Activated T-cell treated with anti-CD3 and anti-CD28 coated beads for 1 hour (primary cell): ENCODE results near the gene PTPN2.
"Not testable (repeated sequence)": the region's sequence is repeated elsewhere in the genome, so short reads cannot be mapped to it uniquely, and the experiment has no call there.

Experiments used
- DNase-seq: peaks from one replicate; pipeline ENCODE4 v3.0.0-alpha.2; 2020; ENCODE audit warnings: low read depth

The PTPN2 gene

DNA sequence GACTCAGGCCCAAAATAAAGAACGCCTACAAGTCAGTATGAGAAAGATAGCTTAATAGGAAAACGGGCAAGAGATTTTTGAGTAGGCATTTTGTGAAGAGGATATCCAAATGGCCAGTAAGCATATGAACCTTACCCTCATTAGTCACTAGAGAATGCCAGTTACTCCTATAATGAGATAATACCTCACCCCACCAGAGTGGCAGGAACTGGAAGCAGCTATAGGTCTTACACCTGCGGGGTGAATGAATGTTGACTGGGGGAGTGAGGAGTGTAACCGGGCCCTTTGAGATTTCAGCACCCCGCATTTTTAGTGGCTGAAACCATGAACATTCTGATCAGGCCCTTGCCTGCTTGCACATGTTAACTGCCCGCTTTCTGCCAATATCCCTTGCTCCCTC lies 7.5 kb upstream of the PTPN2 start:
- DNase-seq, result no peak

DNA sequence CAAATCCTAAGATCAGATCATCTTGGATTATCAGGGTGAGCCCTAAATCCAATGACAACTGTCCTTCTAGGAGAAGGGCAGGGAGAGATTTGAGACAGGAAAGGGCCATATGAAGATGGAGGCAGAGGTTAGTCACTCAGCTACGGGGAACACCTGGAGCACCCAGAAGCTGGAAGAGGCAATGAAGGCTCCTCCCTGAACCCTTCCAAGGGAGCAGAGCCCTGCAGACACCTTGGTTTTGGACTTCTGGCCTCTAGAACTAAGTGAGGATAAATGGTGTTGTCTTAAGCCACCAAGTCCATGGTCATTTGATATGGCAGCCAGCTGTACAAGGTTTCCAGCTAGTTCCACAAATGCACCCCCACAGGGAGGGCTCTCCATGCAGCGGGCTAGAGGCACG lies 6.9 kb upstream of the PTPN2 start:
- no peak for DNase-seq

DNA sequence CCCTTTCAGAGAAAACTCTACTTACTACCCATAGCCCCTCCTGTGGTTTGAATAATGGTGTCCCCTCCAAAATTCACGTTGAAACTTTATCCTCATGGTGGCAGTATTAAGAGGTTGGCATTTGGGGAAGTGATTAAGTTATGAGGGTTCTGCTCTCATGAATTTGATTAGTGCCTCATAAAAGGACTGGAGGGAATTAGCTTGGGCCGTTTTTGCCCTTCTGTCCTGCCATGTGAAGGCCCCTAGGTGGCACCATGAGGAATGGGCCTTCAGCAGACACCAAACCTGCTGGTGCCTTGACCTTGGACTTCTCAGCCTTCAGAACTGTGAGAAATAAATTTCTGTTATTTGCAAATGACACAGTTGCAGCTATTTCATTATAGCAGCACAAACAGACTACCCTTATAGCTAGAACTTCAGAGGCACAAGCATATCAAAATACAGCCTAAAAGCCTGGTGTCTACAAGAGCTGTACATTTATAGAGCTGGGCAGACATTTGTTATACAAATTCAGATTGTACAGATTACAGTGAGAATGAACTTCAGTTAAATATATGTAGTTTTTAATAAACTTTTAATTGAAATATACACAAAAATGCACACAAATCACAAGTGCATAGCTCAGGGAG lies 2.6 kb upstream of the PTPN2 start:
- DNase-seq, result no peak

DNA sequence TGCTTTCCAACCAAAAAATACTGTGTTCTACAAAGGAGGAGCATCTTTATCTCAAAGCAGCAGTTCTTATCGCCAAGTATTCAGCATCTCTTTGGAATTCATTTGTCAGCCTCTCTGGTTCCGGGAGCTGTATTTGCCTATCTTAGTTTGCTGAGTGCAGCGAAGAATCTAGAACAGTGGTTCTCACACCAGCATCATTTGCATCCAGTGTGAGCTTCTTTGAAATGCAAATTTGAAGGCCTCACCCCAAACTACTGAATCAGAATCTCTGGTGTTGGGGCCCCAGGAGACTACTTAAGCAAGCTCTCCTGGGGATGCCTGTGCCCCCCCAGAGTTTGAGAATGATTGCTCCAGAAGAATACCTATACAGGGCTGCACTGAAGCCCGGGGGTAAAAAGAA lies 1.5 kb upstream of the PTPN2 start:
- DNase-seq, result no peak

DNA sequence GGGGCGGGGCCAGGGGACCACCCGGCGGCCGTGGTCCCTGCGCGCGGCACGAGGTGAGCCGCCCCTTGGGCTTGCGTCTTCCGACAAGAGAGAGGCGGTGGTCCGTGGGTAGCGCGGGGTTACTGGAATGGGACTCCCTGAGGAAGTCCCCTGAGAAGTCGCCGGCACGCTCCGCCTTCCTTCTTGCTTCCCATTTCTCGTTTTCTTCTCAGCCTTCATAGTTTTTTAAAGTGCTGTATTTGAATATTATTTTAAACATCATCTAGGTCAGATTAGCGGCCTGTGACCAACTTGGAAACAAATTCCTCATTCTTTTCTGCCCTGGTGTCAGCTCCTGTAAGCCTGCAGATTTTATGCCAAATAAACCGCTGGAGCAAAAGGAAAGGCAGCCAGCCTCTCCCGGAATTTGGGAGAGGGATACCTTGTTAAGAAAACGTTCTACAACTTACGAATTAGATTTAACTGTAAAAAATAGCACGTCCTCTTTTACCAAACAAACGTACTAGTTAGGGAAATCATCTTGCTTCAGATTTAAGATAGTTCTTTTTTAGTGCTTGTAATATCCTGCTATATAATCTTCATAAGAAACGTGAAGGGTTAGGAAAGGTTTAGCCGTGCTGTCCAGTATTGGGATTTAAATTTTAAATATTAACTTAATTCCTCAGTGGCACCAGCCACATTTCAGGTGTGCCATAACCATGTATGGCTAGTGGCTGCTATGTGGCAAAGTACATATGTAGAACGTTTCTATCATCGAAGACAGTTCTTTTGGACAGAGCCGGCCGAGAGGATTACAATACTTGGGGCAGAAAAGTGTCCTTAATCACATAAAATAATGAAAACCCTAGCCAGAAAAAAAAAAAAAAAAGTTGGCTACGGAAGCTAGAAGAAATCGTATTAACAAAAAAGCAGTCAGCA lies 628 bp upstream of the PTPN2 start:
- DNase-seq, result no peak

DNA sequence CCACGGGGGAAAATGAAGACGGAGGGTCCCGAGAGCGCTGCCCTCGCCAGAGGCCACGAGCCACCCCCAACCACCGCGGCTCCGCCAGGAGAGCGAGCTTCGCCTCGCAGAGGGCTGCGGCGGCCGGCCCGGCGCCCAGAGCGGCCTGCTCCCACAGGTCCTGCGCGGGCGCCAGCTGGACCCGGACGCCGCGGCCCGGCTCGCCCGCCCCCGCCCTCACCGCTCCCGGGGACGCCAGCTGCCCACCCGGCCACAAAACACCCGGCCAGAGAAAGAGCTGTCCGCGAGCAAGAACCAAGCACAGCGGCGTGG lies 709 bp downstream of the PTPN2 start:
- DNase-seq, result peak; percentile 6

DNA sequence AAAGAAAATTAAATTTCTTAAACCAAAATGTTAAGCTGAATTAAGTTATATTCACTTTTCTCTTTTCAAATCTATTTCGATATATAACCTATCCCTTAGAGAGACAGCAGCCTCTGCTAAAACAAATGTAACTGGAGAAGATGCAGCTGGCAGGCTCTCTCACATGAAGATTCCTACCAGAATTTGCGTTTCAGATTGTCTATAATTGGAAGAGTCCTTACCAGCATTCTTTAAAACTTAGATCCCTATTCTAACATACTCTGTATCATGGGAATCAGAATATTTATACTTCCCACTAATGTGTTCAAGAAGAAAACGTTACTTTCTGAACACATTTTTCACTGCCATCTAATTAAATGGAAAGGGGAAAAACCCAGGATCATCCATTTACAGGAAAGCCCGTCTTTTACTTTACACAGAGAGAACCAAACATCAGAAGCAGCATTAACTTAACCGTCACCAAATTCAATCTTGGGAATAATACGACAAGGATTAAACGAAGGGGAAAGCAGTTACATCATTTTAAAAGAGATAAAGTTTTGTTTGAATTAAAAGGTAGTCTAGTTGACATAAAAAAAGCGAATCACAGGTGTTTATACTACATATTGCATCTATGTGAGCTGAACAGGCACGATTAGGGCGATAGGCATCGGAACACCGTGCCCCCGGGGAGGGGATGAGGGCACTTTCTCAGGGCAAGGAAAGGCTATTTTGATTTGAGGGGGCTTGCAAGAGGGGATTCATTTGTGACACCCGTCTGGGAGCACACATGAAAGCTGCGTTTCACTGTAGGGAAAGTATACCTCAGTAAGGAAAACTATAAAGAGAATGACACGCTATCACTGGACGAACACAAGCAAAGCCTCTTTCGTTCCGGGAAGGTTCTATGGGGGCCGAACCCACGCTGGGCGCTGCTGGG lies 1.3 kb downstream of the PTPN2 start:
- no peak for DNase-seq

DNA sequence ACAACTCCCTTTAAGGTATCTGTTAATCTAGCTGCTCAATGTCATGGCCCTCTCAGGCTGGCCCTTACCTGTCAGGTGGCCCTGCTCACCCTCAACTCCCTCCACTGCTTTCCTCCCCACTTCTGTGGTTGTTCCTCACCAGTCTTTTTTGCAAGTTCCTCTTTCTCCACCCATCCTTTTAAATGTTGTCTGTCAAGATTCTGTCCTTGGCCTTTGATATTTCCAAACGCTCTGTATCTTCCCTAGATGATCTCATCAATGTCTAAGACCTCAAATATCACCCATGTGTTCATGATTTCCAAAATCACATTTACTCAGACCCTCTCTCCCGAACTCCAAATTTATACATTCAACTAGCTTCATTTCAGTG lies 3.5 kb downstream of the PTPN2 start:
- no peak for DNase-seq

DNA sequence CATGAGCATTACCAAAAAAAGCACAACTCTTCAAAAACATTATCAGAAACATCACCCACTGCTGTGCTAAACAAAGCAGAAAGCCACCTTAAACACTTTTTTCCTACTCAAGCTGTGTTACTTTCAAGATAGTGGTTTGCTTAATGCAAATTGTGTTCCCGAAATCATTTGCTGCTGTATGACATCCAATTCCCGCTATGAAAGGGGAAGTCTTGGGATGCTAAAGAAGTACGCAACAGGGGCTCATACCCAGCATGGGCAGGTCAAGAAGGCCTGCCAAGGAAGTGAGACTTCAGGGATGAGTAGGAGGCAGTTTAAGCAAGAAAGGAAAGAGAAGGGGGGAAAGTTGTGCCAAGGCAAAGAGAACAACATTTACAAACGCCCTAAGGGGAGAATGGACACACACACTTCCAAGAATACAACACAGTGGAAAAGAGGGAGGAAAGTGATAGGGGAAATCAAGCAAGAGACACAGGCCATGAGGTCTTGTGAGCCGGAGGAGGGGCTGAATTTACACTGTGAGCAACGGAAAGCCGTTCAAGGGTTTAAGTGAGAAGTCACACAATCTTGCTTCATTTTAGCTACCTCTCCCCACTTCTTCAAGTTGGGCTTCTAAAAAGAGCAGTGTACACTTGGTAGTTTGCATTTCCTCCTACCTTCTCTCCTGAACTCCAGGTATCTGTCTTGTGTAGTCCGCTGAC lies 4.0 kb downstream of the PTPN2 start:
- DNase-seq, result no peak

DNA sequence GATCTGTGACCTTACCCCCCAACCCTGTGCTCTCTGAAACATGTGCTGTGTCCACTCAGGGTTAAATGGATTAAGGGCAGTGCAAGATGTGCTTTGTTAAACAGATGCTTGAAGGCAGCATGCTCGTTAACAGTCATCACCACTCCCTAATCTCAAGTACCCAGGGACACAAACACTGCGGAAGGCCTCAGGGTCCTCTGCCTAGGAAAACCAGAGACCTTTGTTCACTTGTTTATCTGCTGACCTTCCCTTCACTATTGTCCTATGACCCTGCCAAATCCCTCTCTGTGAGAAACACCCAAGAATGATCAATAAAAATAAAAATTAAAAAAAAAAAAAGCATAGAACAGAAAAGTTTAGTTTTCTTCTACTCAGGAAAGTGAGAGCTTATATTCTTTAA lies 9.0 kb downstream of the PTPN2 start:
- DNase-seq, result not testable (repeated sequence)

DNA sequence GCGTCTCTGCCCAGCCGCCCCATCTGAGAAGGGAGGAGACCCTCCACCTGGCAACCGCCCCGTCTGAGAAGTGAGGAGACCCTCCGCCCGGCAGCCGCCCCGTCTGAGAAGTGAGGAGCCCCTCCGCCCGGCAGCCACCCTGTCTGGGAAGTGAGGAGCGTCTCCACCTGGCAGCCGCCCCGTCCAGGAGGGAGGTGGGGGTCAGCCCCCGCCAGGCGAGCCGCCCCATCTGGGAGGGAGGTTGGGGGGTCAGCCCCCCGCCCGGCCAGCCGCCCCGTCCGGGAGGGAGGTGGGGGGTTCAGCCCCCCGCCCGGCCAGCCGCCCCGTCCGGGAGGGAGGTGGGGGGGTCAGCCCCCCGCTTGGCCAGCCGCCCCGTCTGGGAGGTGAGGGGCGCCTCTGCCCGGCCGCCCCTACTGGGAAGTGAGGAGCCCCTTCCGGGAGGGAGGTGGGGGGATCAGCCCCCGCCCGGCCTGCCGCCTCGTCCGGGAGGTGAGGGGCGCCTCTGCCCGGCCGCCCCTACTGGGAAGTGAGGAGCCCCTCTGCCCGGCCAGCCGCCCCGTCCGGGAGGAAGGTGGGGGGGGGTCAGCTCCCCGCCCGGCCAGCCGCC lies 10.0 kb downstream of the PTPN2 start:
- not testable (repeated sequence) for DNase-seq

DNA sequence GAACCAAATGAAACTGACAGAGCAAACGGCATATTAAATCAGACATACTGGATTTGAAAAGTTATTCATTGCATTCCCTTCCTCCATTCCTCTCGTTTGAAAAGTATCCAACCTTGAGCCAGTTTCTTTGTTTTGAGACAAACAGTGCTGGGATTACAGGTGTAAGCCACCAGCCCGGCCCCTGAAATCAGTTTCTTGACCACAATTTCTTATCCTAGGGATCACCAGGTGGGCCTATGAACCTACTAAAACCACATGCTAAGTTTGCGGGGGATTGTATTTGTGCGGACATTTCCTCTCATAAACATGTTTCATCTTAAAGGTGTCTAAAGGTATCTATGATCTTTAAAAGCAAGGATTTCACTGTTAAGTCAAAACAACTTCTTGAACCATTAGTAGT lies 11.6 kb downstream of the PTPN2 start:
- DNase-seq, result no peak

DNA sequence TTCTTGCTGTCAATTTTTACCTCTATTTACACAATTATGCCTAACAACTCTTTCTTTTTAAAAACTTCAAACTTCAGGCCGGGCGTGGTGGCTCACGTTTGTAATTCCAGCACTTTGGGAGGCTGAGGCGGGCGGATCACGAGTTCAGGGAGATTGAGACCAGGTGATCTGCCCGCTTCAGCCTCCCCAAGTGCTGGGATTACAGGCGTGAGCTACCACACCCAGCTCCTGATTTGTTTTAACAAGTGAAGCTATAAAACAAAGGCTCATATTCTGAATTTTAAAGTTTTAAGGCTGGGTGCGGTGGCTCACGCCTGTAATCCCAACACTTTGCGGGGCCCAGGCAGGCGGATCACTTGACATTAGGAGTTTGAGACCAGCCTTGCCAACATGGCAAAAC lies 15.5 kb downstream of the PTPN2 start:
- no peak for DNase-seq

DNA sequence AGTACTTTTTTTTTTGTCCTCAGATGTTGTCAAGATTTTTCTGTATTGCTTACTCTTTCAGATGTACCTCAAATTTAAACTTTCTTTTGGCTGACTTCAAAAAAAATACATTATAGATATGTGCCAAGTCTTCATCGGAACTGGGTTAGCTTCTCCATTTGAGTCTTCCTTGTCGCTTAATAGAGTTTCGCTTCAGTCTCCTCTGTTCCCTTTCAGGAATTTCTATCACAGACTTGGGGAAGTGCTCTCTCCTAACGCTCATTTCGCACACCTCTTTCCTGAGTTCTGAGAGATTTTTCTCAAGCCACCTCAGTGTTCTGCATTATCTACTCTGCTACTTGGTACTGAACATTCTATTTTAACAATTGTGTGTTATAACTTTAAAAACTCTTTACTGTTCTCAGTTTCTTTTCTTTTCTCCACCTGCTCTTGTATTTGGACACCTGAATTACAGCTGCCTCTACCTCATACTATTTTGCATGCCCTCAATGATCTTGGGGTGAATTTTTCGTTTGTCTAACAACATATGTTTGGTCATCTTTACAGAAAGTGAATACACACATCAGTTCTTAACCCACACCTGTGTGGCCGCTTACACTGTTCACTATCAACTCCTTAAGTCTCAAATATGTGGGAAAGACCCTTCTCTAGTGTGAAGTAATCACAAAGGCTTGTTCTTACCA lies 16.5 kb downstream of the PTPN2 start:
- DNase-seq, result no peak

DNA sequence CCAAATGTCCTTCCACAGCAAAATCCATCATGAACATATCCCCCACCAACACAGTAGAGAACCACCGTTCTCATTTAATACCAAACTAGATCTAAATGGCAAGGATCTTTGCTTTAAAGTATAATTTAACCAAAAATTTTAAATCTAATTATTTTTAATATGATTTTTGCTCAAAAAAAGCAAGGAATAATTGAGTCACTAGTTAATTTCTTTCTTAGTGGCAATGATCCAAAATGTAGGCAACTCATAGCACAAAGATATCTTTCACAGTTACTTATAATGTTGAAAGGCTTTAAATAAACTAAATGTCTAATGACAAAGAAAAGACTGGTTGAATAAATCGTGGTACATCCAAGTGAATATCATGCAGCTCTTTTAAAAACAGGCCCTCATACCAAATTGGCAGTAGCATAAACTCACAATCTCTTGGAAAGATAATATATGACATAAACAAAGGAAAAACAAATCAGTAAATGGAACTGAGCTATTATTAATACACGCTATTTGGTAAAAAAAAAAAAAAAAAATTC lies 20.3 kb downstream of the PTPN2 start:
- DNase-seq, result no peak

DNA sequence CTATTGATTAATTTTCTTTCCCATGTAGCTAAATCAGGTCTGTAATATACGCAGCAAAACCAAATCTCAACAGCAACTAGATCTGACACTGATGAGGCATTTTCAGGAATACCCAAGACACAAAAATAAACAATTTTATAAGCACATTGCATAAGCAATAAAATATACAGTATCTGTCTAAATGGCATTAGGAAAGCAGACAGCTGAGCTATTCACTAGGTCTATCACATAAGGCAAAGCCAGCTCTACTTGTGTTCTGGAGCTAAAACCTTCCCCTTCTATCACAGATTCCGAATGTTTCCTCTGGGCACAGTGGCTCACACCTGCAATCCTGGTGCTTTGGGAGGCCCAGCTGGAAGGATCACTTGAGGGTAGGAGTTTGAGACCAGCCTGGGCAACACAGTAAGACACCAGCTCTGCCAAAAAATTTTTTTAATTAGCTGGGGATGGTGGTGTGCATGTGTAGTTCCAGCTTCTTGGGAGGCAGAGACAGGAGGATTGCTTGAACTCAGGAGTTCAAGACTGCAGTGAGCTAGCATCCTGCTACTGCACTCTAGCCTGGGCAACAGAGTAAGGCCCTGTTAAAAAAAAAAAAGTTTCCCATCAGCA lies 21.1 kb downstream of the PTPN2 start:
- DNase-seq, result no peak

DNA sequence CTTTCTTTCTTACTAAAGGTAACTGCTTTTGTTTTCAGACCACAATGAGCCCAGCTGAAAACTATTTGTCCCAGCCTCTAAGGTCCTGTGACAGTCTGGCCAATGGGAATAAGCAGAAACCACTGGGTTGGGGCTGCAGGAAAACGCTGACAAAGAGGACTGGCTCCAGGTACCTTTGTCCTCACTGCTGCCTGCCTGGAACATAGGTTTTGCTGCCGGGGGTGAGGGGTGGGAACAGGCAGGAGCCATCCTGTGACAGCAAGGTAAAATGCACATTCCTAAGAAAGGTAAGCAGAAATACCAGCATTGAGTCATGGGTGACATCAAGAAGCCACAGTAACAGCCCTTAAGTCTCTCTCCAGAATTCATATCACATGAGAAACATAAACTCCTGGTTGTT lies 21.6 kb downstream of the PTPN2 start:
- DNase-seq, result no peak

DNA sequence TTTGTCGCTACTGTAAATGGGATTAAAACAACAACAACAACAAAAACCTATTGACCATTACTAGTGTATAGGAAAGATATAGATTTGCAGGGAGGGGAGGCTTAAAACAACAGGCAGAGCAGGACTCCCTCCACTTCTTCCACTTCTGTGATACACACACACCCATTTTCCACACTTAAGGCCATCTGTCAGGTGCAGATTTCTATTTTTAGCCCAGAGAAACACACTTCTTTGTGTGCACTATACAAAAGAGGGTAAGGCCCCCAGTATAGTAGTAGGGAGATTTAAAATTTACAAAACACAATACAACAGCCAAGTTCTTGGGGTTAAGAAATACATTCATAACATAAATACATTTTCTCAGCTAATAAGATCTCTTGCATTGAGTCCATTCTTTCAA lies 22.4 kb downstream of the PTPN2 start:
- no peak for DNase-seq

DNA sequence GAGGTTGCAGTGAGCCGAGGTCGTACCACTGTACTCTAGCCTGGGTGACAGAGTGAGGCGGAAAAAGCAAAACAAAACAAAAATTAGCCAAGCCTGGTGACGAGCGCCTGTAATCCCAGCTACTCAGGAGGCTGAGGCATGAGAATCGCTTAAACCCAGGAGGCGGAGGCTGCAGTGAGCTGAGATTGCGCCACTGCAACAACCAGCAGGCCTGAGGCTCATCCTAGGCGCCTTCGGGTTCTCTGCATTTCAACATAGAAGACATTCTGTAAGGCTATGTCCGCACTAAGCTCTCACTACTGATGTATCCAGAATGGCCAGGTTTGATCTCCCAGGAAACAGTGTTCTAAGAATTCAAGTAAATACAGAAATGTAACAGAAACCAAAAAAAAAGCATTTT lies 23.5 kb downstream of the PTPN2 start:
- no peak for DNase-seq

DNA sequence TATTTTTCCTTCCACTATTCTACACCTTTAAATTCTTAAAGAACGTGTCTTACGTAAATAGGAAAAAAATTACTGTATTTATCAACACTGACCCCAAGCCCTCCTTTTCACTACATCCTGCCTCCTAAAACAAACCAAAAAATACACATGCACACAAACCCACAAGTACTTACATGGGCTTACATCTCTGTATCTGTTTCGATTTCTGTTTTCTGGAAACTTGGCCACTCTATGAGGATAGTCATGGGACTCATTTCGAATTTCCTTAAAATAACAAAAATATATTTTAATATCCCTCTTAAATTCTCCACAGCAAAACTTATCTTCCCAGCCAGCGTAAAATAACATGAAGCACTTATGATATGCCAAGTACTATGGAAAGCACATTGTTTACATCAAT lies 25.0 kb downstream of the PTPN2 start:
- DNase-seq, result no peak
